Measurements from ENCODE around the gene ARHGAP24. TPM values are rescaled to one million over a fixed set of nuclear protein-coding genes. Genes with fewer than 3 reads are reported as not detected.

Gene ARHGAP24
- total and polyA plus RNA-seq, 2 donors (not counting 3 experiments of a cell fraction or from before 2014, with no cell fraction given), result 52.1 to 79.4 TPM

- Histone ChIP-seq H3K4me2 (ENCODE audit: insufficient read depth, low read length) (no peak overlapping the region), H3K9me1 (replicated peaks; ENCODE audit: control insufficient read depth, extremely low read depth, insufficient read depth, low read length) (no peaks in the 10 kb centered on the region), H4K20me1 (replicated peaks; ENCODE audit: control insufficient read depth, extremely low read depth, insufficient read depth, low read length) (no peaks in the 10 kb centered on the region), H3K27me3 (ENCODE audit: control insufficient read depth in 2 of 2, insufficient read depth in 2 of 2, low read length in 2 of 2) (peaks cover 2 to 15% of the 10 kb centered on the region in 2 experiments), H3K4me1 (ENCODE audit: control insufficient read depth, extremely low read depth, insufficient read depth, low read length) (peaks cover 2% of the 10 kb centered on the region), H3K9me3 (replicated peaks; ENCODE audit: control insufficient read depth, insufficient read depth, low read length) (no peaks in the 10 kb centered on the region), H3K36me3 (ENCODE audit: control insufficient read depth in 2 of 2, extremely low read depth in 1 of 2, insufficient read depth in 2 of 2, low read length in 2 of 2) (no peaks in the 10 kb centered on the region), H3K79me2 (ENCODE audit: control insufficient read depth, insufficient read depth, low read length) (no peaks in the 10 kb centered on the region), H2AFZ (ENCODE audit: low read depth, low read length) (no peak overlapping the region), H3K4me3 (replicated peaks in 1 of 3; ENCODE audit: insufficient read depth in 1 of 3, low read depth in 1 of 3, low read length in 3 of 3) (no peak overlapping the region), H3K9ac (replicated peaks; ENCODE audit: extremely low read depth, insufficient read depth, low read length) (no peak overlapping the region), H3K27ac (ENCODE audit: insufficient read depth, low read depth, low read length) (no peak overlapping the region)
- no TSS peak for BruUV-seq (replicated peaks)
- TF ChIP-seq FOS (IDR thresholded peaks at IDR 0.05; ENCODE audit: borderline replicate concordance, insufficient read depth, low read length) (no peak), CTCF (IDR thresholded peaks at IDR 0.05; ENCODE audit: extremely low read depth in 1 of 2, insufficient read depth in 1 of 2, low read depth in 1 of 2, low read length in 2 of 2) (no peak), EZH2 (IDR thresholded peaks at IDR 0.05; ENCODE audit: borderline replicate concordance, low read depth, low read length, severe bottlenecking) (no peak), JUN (IDR thresholded peaks at IDR 0.05; ENCODE audit: borderline replicate concordance, insufficient read depth, insufficient read length, low read depth) (no peak), POLR2A (IDR thresholded peaks at IDR 0.05; ENCODE audit: low read depth, low read length) (no peak), POLR2AphosphoS5 (IDR thresholded peaks at IDR 0.05; ENCODE audit: insufficient read depth, low read depth, low read length) (no peak), GATA2 (IDR thresholded peaks at IDR 0.05; ENCODE audit: insufficient read depth, insufficient read length, low read depth, low read length) (no peak), MYC (IDR thresholded peaks at IDR 0.05; ENCODE audit: low read depth, low read length) (no peak), MAX (IDR thresholded peaks at IDR 0.05; ENCODE audit: insufficient read depth, insufficient read length) (no peak)
- intact Hi-C loops (cut with micrococcal nuclease), result no loop called here
- ChIA-PET CTCF (no interaction called here), POLR2A (no interaction called here)
- dilution Hi-C loops (cut with MboI; ENCODE audit: extremely low pct_ligation_motif_present, low sequenced_read_pairs), result no loop called here
- DNase-seq (ENCODE audit: low read depth, low spot score) (no peak), FAIRE-seq (no peak)
Observed at GRCh38 chr4:85598936-85599335, 124.0 kb downstream of the ARHGAP24 start.

All from endothelial cell of umbilical vein (primary cell).